GM12875 (cell line): Measurements from ENCODE around the gene IL10RB.

Experiments
- H3K4me3 ChIP-seq: one replicate; pipeline ENCODE4 v1.5.1; 2011; ENCODE audit warnings: low read depth, low read length, control low read depth
- CTCF ChIP-seq: IDR thresholded peaks from 2 replicates; pipeline ENCODE4 v1.5.1; 2011; ENCODE audit warnings: low read depth, mild to moderate bottlenecking, control low read depth, inconsistent platforms, low read length, moderate library complexity, borderline replicate concordance; ENCODE audit not compliant: insufficient read depth

Gene IL10RB

GRCh38 chr21:33244082-33244778 is 21.9 kb upstream of the IL10RB start:
- no peak for TF ChIP-seq CTCF
- no peak overlapping the region for H3K4me3 ChIP-seq

DNA sequence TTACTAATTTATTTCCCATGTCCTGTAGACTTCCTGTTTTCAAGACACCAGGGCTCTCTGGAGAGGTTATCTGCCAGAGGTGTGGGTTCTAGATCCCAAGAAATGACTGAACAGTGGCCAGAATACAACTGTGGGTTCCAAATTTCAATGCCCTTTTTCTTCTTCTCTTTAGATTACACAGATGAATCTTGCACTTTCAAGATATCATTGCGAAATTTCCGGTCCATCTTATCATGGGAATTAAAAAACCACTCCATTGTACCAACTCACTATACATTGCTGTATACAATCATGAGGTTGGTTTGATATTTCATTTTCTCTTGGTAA is 21.4 kb upstream of the IL10RB start:
- TF ChIP-seq CTCF: no peak
- no peak overlapping the region for H3K4me3 ChIP-seq

DNA sequence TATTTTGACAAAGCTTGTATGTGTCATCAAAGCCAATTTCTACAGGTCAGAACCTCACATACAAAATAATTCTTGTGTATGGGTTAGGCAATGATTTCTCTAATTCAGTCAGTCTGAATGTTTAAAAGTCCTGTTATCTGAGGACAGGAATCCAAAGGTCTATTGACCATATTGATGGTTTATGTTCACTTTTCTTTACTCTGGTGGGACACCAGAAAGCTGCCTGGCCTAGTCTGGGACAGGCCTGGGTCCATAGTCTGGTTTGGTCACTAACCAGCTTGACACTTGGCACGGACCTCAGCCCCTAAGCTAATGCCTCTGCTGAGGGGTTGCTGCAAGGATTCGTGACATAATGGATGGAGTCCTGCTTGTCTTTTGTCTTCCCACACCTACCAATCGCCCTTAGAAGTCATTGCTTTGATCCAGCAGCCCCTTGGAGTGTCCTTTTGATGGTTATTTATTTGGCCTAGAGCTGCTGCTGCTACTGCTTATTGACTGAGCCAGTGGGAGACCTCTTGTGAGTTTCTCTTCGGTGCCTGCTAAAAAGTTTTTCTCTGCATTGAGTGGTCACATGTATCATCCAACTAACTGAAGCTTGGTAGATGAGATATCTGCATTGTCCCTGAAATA is 20.8 kb upstream of the IL10RB start:
- no peak for TF ChIP-seq CTCF

DNA sequence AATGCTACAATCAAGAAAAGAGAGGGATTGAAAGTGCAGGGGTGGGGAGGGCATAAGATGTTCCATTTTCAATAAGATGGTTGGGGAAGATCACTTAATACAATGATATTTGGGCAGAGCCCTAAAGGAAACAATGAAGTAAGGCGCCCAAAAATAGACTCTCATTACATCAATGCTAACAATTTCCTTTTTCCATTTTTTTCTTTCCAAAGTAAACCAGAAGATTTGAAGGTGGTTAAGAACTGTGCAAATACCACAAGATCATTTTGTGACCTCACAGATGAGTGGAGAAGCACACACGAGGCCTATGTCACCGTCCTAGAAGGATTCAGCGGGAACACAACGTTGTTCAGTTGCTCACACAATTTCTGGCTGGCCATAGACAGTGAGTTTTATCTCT is 19.7 kb upstream of the IL10RB start:
- no peak overlapping the region for H3K4me3 ChIP-seq
- TF ChIP-seq CTCF: no peak

More for the DNA sequence above, 20.8 kb upstream of the IL10RB start:
- no peak overlapping the region for H3K4me3 ChIP-seq

GRCh38 chr21:33246963-33247362 is 19.2 kb upstream of the IL10RB start:
- TF ChIP-seq CTCF: no peak
- H3K4me3 ChIP-seq: no peak overlapping the region

GRCh38 chr21:33247599-33247998 is 18.6 kb upstream of the IL10RB start:
- no peak for TF ChIP-seq CTCF
- no peak overlapping the region for H3K4me3 ChIP-seq

DNA sequence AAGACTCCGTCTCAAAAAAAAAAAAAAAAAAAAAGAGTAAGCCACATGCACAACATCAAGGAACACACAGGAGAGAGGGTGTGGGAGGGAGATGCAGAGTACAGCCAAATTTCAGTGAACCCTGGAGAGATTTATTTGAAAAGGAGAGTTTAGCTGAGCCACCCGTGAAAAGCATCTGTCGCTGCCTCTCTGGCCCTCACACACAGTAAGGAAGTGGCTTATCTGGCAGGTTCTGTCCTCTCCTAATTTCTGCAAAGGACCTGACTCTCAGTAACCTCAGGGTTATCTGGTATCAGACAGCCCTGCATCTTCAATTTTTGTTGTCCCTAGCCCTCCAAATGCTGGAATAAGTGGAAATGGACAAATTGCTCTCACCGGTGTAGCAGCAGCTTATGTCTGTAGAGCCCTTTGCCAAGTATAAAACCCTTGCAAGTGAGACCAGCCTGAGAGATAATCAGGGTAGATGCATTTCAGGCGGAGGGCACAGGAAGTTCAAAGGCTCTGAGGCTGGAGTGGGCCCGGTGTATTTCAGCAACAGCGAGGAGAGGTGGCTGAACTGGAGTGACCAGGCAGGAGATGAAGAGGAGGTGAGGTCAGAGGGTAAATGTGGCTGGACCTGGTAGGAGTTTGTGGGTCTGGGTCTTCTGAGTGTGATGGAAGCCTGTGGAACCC is 16.7 kb upstream of the IL10RB start:
- no peak for TF ChIP-seq CTCF

More for the DNA sequence above, 16.7 kb upstream of the IL10RB start:
- no peak overlapping the region for H3K4me3 ChIP-seq
